IPS-15b (cell line): ENCODE measurements around the gene HEATR3.

Source experiments
- H3K27me3 ChIP-seq: one replicate; pipeline ENCODE4 v1.6.1; 2013; ENCODE audit warnings: low read length; ENCODE audit not compliant: control insufficient read depth, insufficient read depth
- H3K36me3 ChIP-seq: one replicate; pipeline ENCODE4 v1.6.1; 2013; ENCODE audit warnings: low read length; ENCODE audit not compliant: control insufficient read depth, insufficient read depth
- H3K4me1 ChIP-seq: one replicate; pipeline ENCODE4 v1.6.1; 2013; ENCODE audit warnings: mild to moderate bottlenecking, low read length; ENCODE audit not compliant: control insufficient read depth, insufficient read depth
- H3K4me3 ChIP-seq: one replicate; pipeline ENCODE4 v1.5.1; 2013; ENCODE audit warnings: low read depth, low read length
- H3K9ac ChIP-seq: one replicate; pipeline ENCODE4 v1.6.1; 2013; ENCODE audit warnings: low read depth, mild to moderate bottlenecking, low read length
- H3K9me3 ChIP-seq: one replicate; pipeline ENCODE4 v1.6.1; 2013; ENCODE audit warnings: mild to moderate bottlenecking, low read length; ENCODE audit not compliant: control insufficient read depth, insufficient read depth

HEATR3 gene

GRCh38 chr16:50059111-50059510 lies 6.7 kb upstream of the HEATR3 start:
- Histone ChIP-seq H3K36me3 (no peaks in the 10 kb centered on the region), H3K4me1 (no peaks in the 10 kb centered on the region), H3K9me3 (no peaks in the 10 kb centered on the region), H3K4me3 (no peak overlapping the region), H3K9ac (no peak overlapping the region), H3K27me3 (no peaks in the 10 kb centered on the region)

GRCh38 chr16:50059669-50060068 lies 6.1 kb upstream of the HEATR3 start:
- H3K9me3 ChIP-seq, result no peaks in the 10 kb centered on the region
- H3K36me3 ChIP-seq, result no peaks in the 10 kb centered on the region
- no peaks in the 10 kb centered on the region for H3K27me3 ChIP-seq
- no peaks in the 10 kb centered on the region for H3K4me1 ChIP-seq
- H3K4me3 ChIP-seq, result no peak overlapping the region
- no peak overlapping the region for H3K9ac ChIP-seq

GRCh38 chr16:50061326-50061725 lies 4.4 kb upstream of the HEATR3 start:
- Histone ChIP-seq H3K9me3 (no peaks in the 10 kb centered on the region), H3K36me3 (no peaks in the 10 kb centered on the region), H3K4me1 (no peaks in the 10 kb centered on the region), H3K9ac (no peak overlapping the region), H3K4me3 (no peak overlapping the region), H3K27me3 (no peaks in the 10 kb centered on the region)

GRCh38 chr16:50065241-50065623 lies 538 bp upstream of the HEATR3 start:
- peaks cover 5% of the 10 kb centered on the region for H3K4me1 ChIP-seq
- H3K27me3 ChIP-seq, result no peaks in the 10 kb centered on the region
- no peaks in the 10 kb centered on the region for H3K9me3 ChIP-seq
- H3K9ac ChIP-seq, result no peak overlapping the region
- peak overlapping the region; percentile 9 for H3K4me3 ChIP-seq
- no peaks in the 10 kb centered on the region for H3K36me3 ChIP-seq

- H3K36me3 ChIP-seq, result peaks cover 5% of the 10 kb centered on the region
- H3K9me3 ChIP-seq, result no peaks in the 10 kb centered on the region
- H3K4me1 ChIP-seq, result peaks cover 5% of the 10 kb centered on the region
- peak overlapping the region; percentile 95 for H3K4me3 ChIP-seq
- H3K9ac ChIP-seq, result peak overlapping the region; percentile 67
- H3K27me3 ChIP-seq, result no peaks in the 10 kb centered on the region
Observed at GRCh38 chr16:50066482-50067289, 916 bp downstream of the HEATR3 start.

- peaks cover 5% of the 10 kb centered on the region for H3K36me3 ChIP-seq
- no peaks in the 10 kb centered on the region for H3K9me3 ChIP-seq
- peaks cover 5% of the 10 kb centered on the region for H3K4me1 ChIP-seq
- no peak overlapping the region for H3K9ac ChIP-seq
- no peaks in the 10 kb centered on the region for H3K27me3 ChIP-seq
- H3K4me3 ChIP-seq, result no peak overlapping the region
Observed at GRCh38 chr16:50067290-50067853, 1.6 kb downstream of the HEATR3 start.

GRCh38 chr16:50068550-50068949 lies 2.8 kb downstream of the HEATR3 start:
- no peak overlapping the region for H3K9ac ChIP-seq

GRCh38 chr16:50069060-50069459 lies 3.3 kb downstream of the HEATR3 start:
- no peak overlapping the region for H3K4me3 ChIP-seq
- peaks cover 5% of the 10 kb centered on the region for H3K4me1 ChIP-seq
- H3K9me3 ChIP-seq, result no peaks in the 10 kb centered on the region
- no peak overlapping the region for H3K9ac ChIP-seq
- H3K36me3 ChIP-seq, result peaks cover 5% of the 10 kb centered on the region
- H3K27me3 ChIP-seq, result no peaks in the 10 kb centered on the region

More at GRCh38 chr16:50068550-50068949, 2.8 kb downstream of the HEATR3 start:
- Histone ChIP-seq H3K4me3 (no peak overlapping the region), H3K9me3 (no peaks in the 10 kb centered on the region), H3K36me3 (peaks cover 5% of the 10 kb centered on the region), H3K27me3 (no peaks in the 10 kb centered on the region), H3K4me1 (peaks cover 5% of the 10 kb centered on the region)

GRCh38 chr16:50071075-50071671 lies 5.4 kb downstream of the HEATR3 start:
- Histone ChIP-seq H3K4me1 (peaks cover 5% of the 10 kb centered on the region), H3K36me3 (peaks cover 5% of the 10 kb centered on the region), H3K9me3 (no peaks in the 10 kb centered on the region), H3K9ac (no peak overlapping the region), H3K4me3 (no peak overlapping the region), H3K27me3 (no peaks in the 10 kb centered on the region)

- Histone ChIP-seq H3K4me3 (no peak overlapping the region), H3K9me3 (no peaks in the 10 kb centered on the region), H3K4me1 (peaks cover under 1% of the 10 kb centered on the region), H3K36me3 (peaks cover 5% of the 10 kb centered on the region), H3K27me3 (no peaks in the 10 kb centered on the region), H3K9ac (no peak overlapping the region)
Observed at GRCh38 chr16:50072730-50073129, 7.0 kb downstream of the HEATR3 start.

GRCh38 chr16:50079397-50080140 lies 13.8 kb downstream of the HEATR3 start:
- no peaks in the 10 kb centered on the region for H3K9me3 ChIP-seq
- no peaks in the 10 kb centered on the region for H3K4me1 ChIP-seq
- no peaks in the 10 kb centered on the region for H3K27me3 ChIP-seq
- H3K9ac ChIP-seq, result no peak overlapping the region
- H3K4me3 ChIP-seq, result no peak overlapping the region
- peaks cover 10% of the 10 kb centered on the region for H3K36me3 ChIP-seq
